ENCODE data around the gene COA7.
"Not testable (repeated sequence)": the region's sequence is repeated elsewhere in the genome, so short reads cannot be mapped to it uniquely, and the experiment has no call there.

COA7 gene

GRCh38 chr1:52702886-52703787 lies 5.0 kb upstream of the COA7 start:
- peak; percentile 79 for DNase-seq

DNA sequence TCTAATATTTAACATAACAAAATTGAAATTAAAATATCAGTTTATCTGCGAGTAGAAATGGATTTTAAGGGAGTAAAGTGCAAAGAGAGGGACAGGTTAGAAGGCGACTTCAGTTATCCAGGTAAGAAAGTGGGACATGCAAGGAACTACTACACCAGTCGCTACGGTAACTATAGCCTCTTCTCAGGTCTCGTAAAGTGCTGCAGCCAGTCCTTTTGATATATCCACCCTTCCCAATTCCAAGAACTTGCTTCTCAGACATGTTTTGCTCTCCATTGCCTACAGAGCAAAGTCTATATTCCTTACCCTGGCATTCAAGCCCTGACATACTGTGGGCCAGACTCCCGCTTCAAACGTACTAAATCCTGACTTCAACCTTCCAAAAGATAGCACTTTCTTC lies 2.5 kb downstream of the COA7 start:
- DNase-seq: no peak

DNA sequence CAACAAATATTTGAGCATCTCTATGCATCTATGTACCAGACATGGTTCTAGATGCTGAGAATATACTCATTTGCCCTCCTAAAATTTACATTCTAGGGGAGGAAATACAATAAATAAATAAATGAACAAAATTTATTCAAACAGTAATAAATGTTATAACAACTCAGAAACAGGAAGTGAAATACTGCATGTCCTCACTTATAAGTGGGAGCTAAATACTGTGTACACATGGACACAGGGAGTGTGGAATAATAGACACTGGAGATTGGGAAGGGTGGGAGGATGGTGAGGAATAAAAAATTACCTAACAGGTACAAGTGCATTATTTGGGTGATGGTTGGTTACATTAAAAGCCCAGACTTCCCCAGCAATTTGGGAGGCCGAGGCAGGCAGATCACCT lies 4.3 kb downstream of the COA7 start:
- DNase-seq: no peak

DNA sequence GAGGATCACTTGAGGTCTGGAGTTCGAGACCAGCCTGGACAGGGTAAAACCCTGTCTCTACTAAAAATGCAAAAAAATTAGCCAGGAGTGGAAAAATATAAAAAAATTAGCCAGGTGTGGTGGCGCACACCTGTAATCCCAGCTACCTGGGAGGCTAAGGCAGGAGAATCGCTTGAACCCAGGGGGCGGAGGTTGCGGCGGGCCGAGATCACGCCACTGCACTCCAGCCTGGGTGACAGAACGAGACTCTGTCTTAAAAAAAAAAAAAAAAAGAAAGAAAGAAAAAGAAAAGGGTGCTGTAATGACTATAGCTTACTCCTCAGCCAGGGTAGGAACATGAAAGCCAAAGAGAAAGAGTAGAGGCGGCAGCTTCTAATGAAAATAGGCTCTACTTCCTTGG lies 4.8 kb downstream of the COA7 start:
- not testable (repeated sequence) for DNase-seq

DNA sequence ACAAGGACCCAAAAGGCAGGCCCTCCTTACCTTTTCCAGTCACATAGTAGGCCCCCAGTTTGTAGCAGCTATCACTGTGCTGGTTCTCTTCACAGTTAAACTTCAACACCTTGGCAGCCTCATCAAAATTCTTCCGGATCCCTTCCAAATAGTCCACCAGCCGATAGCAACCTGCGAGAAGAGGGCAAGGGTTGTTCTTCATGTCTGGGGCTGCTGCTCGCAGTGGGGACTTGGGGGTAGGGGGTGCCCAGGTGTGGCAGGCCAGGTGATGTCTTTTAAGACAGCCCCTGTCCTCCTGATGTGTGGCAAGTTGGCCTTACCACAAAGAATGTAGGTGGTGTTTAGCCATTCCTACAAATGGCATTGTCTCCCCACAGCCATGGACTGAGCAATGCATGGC lies 5.5 kb downstream of the COA7 start:
- DNase-seq: no peak

DNA sequence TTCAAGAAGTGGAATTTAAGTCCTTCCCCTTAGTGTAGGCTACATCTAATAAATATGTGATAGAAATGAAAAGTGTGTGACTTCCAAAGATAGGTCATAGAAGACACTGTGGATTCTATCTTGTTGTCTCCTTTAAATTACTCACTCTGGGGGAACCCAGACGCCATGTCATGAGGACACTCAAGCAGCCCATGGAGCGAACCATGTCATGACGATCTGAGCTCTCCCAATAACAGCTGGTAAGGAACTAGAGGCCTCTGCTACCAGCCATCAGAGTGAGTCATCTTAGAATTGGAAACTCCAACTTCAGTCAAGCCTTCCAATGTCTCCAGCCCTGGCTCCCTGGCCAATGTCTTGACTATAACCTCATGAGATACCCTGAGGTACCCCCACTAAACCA lies 6.3 kb downstream of the COA7 start:
- DNase-seq: no peak

- DNase-seq: no peak
Measured at GRCh38 chr1:52686830-52687229, 11.3 kb downstream of the COA7 start.

GRCh38 chr1:52686261-52686751 lies 11.8 kb downstream of the COA7 start:
- peak; percentile 74 for DNase-seq

- DNase-seq: no peak
Measured at GRCh38 chr1:52684545-52684944, 13.6 kb downstream of the COA7 start.

DNA sequence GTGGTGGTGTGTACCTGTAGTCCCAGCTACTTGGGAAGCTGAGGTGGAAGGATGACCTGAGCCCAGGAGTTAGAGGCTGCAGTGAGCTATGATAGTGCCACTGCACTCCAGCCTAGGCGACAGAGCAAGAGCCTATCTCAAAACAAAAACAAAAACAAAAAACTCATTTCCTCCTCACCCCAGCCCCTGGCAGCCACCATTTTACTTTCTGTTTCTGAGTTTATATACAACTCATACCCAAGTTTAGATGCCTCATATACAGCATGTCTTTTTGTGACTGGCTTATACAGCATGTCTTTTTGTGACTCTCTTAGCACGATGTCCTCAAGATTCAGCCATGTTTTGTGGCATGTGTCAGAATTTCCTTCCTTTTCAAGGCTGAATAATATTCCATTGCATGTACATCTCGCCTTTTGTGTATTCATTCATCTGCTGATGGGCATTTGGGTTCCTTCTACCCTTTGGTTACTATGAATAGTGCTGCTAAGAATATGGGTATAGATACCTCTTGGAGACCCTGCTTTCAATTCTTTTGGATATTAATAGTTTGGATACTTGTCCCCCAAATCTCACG lies 14.7 kb downstream of the COA7 start:
- no peak for DNase-seq

DNA sequence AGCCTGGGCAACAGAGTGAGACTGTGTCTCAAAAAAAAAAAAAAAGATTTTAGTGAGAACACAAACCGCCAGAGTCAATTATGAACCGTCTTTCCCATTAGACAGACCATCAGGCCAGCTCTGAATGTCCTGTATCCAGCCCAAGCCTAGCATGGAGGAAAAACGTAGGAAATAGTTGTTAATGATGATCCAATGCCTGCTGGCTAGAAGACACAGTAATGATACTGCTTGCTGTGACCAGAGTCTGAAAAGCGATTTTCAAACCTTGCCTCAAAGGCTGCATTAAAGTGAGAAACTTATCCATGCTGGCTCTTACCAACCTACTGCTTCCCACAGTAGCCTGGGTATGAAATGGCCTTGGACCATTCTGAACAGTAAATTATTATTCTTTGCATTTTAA lies 17.0 kb downstream of the COA7 start:
- no peak for DNase-seq

GRCh38 chr1:52680353-52680752 lies 17.8 kb downstream of the COA7 start:
- no peak for DNase-seq

DNA sequence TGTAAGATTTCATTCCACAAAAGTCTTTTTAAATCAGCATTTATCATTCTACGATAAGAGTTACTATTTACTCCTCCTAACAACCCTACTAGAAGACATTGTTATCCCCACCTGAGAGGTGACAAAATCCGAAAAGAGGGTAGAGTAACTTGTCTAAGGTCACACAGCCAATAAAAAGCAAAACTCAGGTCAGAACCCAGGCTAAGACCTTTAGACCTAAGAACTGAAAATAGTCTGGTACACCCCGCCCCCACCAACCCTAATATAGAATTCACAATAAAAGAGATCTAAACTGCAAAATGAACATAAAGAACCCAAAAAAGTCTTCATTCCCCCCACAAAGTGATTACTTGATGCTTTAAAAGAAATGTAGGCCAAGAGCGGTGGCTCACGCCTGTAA lies 18.6 kb downstream of the COA7 start:
- DNase-seq: no peak

DNA sequence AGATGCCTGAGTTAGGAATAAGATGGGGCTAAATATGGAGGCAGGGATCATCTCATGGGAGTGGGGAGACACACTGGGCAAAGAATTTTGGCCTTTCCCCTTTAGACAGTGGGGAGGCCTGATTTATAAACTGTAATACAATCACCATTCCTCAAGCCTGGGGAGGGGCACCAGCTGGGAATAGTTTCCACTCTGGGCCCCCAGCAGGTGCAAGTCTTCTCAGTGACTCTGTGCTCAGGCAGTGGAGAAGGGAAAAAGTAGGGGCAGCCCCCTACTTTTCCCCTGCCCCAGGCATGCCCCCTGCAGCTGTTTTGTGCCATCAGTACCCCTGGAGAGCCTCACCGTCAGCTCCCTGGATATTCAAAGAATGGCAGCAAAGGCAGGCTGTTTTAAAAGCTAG lies 19.1 kb downstream of the COA7 start:
- no peak for DNase-seq

DNA sequence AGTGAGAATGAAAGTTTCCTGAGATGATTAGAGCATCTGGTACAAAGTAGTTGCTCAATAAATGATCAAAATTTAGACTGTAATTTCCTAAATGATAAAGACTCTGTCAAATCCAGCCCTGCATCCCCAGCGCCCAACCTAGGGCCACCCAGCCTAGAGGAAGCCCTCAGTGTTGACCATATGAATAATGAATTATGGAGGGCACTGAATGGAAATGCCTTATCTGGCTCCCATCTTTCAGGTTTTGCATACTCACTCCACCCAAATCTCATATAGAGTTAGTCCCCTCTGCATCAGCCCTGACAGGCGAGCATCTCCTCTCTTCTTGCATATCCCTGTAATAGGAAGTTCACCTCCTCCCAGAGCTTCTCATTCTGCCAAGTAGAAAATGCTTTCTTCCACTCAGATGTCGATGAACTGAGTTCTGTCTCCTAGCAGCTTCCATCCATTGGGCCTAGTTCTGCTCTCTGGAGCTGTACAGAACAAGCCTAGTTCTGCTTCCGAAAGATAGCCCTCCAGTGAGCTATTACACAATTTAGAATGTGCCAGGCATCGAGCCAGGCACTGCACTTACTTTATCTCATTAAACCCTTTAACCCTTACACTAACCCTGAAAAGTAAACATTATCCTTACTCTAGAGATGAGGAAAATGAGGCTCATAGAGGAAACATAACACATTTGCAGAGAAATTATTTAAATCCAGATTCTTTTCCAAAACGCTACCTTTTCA lies 20.9 kb downstream of the COA7 start:
- no peak for DNase-seq

GRCh38 chr1:52676249-52676903 lies 21.8 kb downstream of the COA7 start:
- DNase-seq: no peak

- no peak for DNase-seq
Measured at GRCh38 chr1:52674497-52675384, 23.4 kb downstream of the COA7 start.

DNA sequence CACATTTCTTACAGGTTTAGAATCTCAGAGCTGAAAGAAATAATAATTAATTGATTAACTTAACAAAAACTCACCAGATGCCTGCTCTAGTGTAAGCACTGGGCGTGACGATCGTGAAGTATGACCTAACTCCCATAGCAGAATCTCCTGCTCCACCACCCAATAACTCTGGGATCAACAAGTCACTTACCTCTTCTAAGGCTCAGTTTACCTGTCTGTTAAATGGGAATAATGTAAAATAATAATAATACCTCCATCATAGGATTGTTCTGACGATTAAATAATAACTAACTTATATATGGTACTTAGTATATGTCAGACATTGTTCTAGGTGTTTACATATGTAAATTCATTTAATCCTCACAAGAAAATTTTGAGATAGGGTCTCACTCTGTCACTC lies 24.6 kb downstream of the COA7 start:
- no peak for DNase-seq

- no peak for DNase-seq
Measured at GRCh38 chr1:52672946-52673345, 25.2 kb downstream of the COA7 start.

DNA sequence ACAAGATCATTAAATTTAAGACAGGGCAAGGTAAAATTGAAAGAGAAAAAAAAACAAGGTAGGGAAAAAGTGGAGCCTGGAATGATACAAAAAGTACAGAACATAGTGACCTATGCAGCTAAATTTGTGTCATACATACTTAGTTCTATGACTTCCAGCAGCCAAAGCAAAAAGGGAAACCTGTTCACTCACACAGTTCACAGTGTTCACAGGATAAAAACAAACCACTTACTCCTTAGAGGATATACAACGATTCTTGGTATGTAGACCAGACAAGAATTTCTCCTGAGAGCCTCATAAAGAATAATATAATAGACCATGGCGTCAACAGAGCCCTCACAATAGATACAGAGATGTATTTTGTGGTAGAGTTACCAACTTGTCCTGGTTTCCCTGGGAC lies 27.5 kb downstream of the COA7 start:
- DNase-seq: no peak

GRCh38 chr1:52669696-52670095 lies 28.5 kb downstream of the COA7 start:
- no peak for DNase-seq

DNA sequence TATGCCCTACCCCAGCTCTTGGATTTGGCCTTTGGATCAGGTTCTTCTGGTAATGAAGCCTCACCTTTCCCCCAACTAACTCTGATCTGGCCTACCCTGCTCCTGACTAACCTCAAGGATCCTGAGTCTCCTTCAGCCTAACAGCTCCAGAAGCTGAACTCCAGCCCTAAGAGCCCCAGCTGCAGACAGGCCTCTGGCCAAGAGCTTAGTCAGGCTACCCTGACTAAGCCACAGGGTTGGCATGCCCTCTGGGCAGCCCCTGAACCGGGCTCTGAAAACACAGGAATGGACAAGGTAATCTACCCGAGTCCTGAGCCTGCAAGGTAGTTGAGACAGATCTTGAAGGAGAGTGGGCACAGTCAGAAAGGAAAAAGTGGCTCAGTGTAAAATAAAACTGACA lies 29.4 kb downstream of the COA7 start:
- DNase-seq: no peak

Data from activated CD4-positive, CD25-positive, alpha-beta regulatory T cell treated with anti-CD3 and anti-CD28 coated beads, Interleukin-2, amount 50 U/mL, for 72 hours (primary cell).